HUDEP-2 (cell line): ENCODE measurements around the gene FLNC.
A peak's percentile ranks its signal among the peaks of the same experiment; 100 is the strongest.

Source experiments
- DNase-seq, 76 experiments: peaks; one replicate each; lab custom pipeline; 2025; ENCODE audit not compliant: unreplicated experiment in 76 of 76; lab: John Stamatoyannopoulos, UW

The FLNC gene

GRCh38 chr7:128830231-128831177 is at the start of gene FLNC:
Gene FLNC, plus strand, starts transcription at chr7:128830406. Its CDS starts 232 bp downstream, at chr7:128830638.
- no peak for DNase-seq

GRCh38 chr7:128781126-128781525 is 49.1 kb upstream of the FLNC start:
- no peak for DNase-seq

DNA sequence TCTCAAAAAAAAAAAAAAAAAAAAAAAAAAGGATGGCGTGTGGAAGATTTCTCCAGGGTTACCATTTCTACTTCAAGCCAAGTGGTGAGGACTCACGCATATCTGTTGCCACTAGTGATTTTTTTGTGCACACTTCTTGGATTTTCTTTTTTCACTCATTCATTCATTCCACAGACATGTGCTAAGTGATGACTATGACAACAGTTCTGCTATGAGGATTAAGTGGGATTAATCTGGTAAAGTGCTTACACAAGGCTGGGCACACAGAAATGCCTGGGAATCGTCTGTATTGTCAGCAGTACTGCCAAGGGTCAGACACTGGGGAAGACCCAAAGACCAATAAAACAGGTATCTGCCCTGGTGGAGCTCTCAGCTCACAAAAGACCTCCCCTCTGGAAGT is 48.4 kb upstream of the FLNC start:
- no peak for DNase-seq

GRCh38 chr7:128783143-128783861 is 46.9 kb upstream of the FLNC start:
- peak; percentile 19 to 95 (median 77) for DNase-seq

DNA sequence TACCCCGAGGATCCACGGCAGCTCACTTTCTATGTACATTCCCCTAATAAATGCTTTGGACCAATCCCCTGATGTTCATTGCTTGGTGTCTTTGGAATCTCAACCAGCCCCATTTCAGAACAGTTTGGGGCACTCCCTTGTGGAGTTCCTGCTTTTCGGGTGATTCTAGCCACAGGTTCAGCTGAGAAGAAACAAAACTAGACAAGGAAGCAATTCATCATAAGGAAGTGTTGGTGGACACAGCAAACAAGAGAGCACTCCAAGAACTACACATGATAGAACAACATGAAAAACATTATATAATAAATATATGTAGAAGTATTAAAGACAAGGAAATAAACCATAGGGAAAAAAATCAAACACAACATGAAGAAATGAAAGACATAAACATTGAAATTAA is 44.5 kb upstream of the FLNC start:
- DNase-seq, result no peak

DNA sequence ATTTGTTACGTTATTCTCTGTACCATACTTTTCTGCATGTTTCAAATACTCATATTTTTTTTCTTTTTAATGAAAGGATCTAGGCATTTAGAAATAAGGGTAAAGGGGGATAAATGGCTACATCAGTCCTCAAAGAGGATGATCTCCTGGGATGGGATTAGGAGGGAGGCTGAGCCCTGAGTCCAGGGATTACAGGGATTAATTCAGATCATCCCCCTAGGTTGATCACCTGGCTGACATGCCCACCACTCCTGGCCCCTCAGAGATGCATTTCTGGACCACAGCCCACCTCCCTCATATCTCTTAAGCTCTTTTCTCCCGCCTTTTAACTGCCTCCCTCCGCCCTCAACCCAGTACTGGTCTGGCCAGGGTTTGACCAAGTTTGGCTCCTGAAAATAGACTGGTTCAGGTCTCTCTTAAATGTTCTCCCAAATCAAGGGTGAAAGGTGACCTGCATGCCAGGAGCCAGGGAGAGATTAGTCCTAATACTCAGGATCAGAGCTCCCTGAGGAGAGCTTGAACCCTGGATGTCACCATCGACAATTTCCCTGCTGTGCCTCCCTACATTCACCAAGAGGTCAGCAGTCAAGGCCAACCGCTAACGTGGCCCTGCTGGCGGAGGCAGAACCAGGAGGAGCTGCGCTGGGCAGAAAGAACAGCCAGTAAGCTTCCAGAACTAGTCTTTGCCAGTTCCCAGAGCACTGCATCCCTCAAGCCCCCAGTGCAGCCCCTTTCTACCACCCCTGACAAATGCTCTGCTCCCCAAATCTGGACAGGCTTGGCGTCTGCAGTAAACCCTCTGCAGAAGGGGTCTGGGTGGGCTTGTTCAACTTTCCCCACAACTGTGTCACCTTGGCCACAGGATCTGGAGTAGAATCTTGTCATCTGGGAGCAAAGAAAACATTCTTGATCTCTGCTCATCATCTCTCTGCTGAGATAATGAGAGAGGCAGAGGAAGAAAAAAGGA is 41.5 kb upstream of the FLNC start:
- no peak for DNase-seq

DNA sequence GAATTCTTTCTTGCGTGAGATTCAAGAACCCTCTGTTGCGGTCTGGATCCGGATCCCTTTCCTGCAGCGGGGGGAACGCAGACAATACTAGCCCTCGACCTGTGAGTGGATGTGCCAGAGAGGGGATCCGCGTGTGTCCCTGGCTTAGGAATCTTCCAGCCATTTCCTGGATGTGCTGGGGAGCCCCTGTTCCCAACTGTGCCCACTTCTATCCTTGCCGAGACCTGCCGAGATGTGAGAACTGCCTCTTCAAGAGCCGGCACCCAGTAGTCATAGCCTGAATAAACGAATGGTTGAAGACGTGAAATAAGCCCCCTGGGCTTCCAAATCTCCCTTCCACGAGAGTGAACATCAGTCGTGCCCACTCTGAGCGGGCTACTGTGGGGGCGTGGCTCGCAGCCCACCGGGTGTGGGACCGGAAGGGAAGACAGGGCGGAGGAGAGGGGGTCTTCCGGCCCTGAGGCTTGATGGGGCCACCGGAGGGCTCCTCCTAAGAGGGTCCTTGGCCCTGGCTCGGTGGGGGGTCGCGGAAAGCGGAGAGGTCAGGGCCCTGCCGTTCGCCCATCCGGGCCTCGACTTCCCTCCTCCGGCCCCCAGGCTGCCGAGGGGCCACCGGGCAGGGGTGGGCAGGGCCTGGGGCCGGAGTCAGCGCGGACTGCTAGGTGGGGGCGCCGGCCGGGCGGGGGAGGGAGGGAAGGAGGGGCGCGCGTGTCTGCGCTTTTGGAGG is 39.7 kb upstream of the FLNC start:
- no peak for DNase-seq

GRCh38 chr7:128791121-128791971 is 38.9 kb upstream of the FLNC start, which contains the start of gene CCDC136:
Gene CCDC136, plus strand, starts transcription at chr7:128791968. Its CDS starts 444 bp downstream, at chr7:128792412.
- peak in 52 of 76 experiments; percentile 4 to 68 (median 38) for DNase-seq

DNA sequence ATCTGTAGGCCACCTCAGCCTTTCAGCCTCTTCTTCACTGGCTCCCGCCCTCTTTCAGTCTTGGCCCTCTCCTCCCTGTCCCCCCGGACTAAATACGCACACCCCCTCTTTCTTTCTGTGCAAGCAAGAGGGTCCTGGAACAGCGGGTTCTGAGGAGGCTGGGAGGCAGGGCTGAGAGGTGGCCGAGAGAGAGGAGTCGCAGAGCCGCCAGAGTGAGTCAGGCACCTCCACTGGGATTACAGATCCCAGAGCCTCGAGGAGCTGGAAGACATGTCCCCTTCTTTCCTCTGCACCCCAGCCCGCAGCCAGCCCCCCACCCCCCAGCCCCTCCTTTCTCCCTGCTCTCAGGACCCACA is 38.3 kb upstream of the FLNC start:
- DNase-seq, result no peak

DNA sequence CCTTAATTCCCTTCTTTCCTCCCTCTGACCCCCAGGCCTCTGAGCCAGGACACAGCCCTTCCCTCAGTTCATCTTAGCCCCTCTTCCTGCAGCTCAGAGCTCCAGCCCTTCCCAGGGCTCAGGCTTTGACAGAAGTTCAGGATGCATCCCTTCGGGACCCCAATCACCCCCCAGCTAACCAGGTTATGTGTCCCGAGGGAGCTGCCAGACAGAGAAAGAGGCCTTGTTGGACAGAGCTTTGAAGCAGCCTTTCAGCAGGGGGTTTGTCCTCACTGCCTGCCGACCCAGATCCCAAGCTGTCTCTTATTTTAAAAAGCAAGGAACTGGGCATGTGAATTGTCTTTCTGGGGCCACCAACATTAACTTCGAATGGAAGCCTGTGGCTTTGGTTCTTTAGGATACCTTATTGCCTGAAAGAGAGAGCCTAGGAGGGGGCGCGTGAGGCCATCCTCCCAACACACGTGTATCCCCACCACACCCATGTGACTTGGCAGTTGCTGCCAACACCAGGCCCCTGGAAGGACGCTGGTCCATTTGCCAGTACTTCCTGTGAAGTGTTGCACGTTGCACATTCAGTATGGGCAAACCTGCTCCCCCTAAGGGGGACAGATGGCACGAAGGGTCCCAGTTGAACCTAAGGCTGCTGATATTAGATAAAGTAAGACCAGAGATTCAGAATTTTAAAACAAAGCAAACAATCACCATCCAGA is 37.6 kb upstream of the FLNC start:
- peak in 25 of 76 experiments; percentile 1 to 45 (median 20) for DNase-seq

- DNase-seq, result no peak
These were observed 37.0 kb upstream of the FLNC start for GRCh38 chr7:128793181-128793547.

- no peak for DNase-seq
These were observed 36.2 kb upstream of the FLNC start for GRCh38 chr7:128794020-128794419.

GRCh38 chr7:128794436-128794835 is 35.8 kb upstream of the FLNC start:
- no peak for DNase-seq

- DNase-seq, result no peak
These were observed 35.1 kb upstream of the FLNC start for GRCh38 chr7:128795129-128795528.

DNA sequence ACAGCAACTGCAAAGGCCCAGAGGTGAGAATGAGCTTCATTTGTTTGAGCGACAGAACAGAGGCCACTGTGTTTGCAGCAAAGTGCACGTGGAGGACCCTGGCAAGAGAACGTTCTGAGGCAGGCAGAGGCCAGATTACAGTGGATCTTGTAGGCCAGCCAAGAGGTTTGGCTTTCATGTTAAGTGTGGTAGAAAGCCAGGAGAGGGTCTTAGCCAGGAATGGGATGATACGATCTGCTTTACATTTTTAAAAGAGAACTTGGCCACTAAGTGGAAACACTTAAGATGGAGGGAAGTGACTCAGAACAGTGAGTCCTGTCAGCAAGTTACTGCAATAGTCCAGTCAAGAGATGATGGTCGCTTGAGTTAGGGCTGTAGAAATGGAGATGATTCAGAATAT is 33.9 kb upstream of the FLNC start:
- DNase-seq, result no peak

GRCh38 chr7:128799451-128799850 is 30.8 kb upstream of the FLNC start:
- DNase-seq, result no peak

GRCh38 chr7:128800567-128800966 is 29.6 kb upstream of the FLNC start:
- no peak for DNase-seq

GRCh38 chr7:128801003-128801402 is 29.2 kb upstream of the FLNC start:
- no peak for DNase-seq
